Suppressor macrophage treated with lipopolysaccharide for 4 hours (primary cell): ENCODE results near the gene CMIP.
"Not testable (repeated sequence)": the region's sequence is repeated elsewhere in the genome, so short reads cannot be mapped to it uniquely, and the experiment has no call there.

ENCODE experiments used
- DNase-seq: peaks from one replicate; pipeline ENCODE4 v3.0.0-alpha.2; 2020

Gene CMIP

GRCh38 chr16:81673432-81673831, 228.8 kb downstream of the CMIP start:
- DNase-seq, result no peak

DNA sequence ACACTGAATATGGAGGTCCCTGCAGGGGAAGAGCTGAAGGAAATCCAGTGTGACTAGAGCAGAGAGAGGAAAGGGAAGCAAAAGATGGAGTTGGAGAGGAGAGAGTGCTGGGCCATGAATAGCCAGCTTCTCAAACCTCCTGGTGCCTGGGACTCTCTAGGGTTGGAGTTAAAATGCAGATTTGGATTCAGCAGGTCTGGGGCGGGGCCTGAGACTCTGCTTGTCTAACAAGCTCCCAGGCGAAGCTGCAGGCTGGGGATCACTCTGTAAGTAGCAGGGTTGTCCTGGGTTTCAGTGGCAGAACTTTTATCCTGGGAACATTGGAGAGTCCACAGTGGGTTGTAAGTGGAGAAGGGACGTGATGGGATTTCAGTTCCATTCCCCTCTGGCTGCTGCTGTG, 231.1 kb downstream of the CMIP start:
- DNase-seq, result no peak

DNA sequence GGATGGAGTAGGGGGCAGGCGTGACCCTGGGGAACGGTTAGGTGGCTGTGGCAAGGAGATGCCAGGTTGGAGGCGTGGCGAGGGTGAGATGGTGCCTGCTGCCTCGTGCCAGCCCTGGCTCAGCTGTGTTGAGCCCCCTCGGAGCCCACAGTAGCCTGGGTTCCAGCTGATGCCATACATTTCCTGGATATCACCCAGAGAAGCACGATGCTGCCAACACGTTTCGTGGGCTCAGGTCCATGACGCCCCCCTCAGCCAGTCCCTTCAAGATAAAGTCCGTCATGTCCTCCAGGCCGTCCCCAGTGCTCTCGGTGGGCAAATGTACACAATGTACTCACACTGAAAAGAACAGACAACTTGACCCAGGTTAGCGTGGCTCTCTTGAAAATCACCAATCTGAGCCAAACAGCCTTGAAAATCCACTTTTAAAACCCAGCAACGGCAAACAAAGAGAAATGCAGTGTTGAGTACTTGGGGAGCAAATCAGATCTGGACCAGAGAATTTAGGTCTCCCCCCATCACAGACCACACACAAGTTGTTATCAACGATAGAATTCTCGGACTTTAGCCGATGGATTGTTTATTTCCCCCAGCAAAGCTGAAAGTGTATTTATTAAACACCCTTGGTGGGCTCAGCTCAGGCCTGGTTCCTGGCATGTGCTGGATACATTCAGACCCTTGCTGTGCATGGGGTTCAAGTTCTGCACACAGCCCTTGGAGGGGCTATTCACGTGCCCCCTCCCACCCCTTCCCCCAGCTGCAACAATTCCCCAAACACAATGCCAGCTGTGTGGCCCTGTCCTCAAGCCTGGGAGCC, 231.7 kb downstream of the CMIP start:
- no peak for DNase-seq

GRCh38 chr16:81676883-81677737, 232.5 kb downstream of the CMIP start:
- DNase-seq, result no peak

DNA sequence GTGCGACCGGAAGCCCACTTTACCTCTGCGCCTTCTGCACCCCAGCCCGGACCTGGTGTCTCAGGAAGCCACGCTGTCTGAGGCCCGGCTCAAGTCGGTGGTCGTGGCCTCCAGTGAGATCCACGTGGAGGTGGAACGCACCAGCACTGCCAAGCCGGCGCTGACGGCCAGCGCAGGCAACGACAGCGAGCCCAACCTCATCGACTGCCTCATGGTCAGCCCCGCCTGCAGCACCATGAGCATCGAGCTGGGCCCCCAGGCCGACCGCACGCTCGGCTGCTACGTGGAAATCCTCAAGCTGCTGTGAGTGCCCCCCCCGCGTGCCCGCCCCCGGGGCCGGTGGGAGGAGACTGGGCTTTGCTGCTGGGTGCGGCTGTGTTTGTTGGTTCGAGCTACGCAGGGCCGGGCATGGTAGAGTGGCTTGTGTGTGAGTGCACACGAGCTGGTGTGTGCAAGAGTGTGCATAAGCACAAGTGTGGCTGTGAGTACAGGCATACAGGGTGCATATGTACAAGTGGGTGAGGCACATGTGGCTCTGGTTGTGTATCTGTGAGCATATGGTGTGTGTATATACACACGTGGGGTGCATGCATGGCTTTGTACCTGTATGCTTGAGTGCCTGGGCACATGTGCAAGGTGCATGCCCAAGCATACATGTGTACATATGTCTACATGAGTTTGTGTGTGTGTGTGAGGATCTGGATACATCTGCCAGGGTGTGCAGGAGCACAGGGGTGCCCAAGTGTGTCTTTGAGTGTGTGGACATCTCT, 233.9 kb downstream of the CMIP start:
- no peak for DNase-seq

GRCh38 chr16:81679721-81680430, 235.3 kb downstream of the CMIP start:
- DNase-seq, result no peak

DNA sequence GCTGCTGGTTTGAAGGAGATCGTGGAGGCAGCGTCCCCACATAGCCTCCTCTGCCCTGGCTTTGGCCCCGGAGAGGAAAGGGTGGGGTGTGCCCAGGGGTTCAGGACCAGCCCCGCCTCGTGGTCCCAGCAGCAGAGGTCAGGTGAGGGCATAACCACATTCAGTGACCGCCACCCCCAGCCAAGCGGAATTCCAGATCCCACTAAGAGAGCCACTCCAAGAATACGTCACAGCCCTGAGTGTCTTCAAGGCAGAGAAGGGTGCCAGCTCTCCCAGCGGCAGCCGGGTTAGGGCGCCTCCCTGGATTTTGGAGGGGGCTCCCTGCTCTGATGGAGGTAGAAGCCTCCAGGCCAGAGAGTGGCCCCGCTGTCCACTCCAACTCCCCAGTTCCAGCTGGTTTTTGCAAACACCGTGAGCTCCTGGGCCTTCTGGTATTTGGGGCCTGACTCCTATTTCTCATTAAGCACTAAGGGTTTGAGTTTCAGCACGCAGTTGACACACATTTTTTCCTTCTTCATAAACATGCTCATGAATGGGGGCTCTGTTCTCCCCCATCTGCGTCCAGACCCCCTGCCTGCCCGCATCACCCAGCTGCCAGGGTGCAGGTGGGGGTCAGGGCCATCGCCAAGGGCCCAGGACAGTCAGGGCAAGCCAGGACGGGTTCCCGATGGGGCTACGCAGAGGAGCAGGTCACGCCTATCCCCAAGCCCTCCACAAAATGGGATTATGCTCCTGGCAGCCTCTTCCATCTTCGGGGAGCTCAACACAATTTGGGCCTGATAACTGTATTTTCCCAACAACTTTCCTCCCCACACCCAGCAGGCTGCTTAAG, 236.1 kb downstream of the CMIP start:
- no peak for DNase-seq

GRCh38 chr16:81681311-81681710, 236.7 kb downstream of the CMIP start:
- DNase-seq, result no peak

GRCh38 chr16:81684242-81684837, 239.7 kb downstream of the CMIP start:
- no peak for DNase-seq

DNA sequence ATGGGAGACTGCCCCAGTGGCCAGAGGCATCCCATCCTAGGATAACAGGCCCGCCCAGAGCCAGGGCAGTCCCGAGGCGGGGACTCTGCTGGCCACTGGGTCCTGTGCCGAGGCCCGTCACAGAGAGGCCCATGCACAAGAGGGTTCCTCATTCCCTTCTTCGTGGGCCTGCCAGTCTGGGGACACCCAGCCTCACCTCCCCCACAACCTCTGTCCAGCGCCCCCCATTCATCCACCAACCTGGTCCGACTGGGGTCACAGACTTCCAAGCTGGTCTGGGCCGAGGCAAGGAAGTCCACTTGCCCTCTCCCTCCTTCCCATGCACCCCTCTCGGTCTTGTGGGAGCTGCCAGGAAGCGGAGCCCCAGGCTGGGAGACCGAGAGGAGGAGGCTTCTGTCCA, 240.3 kb downstream of the CMIP start:
- no peak for DNase-seq

DNA sequence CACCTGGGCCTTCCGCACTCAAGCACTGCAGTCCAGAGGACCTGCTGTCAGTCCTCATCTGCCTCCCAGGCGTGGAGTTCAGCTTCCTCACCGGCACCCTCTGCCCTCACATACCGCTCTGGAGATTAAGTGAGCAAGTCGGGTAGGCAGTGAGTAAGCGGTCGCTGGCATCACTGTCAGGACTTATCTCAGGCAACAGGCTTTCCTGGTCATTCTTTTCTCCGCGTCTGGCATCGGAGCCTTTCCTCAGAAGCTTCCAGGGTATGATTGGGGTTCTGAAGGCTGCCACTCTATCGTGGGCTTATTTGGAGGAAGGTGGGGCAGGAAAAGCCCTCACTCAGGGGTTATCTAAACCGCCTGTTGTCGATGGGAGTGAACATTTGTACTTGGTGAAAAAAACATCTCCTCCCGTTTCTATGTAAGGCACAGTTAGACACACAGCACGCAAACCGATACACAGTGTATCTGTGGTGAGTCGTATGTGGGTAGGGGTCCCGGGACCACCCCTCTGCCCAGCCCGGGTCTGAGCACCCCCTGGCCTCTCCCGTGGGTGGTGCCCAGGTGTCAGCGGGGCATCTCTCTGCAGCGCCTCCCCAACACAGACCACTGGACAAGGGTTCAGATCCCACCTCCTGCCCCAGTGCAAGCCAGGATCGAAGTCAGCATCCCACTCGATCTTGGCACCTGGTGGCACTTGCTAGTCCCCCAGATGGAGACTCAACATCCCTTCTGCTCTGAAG, 242.0 kb downstream of the CMIP start:
- DNase-seq, result no peak

DNA sequence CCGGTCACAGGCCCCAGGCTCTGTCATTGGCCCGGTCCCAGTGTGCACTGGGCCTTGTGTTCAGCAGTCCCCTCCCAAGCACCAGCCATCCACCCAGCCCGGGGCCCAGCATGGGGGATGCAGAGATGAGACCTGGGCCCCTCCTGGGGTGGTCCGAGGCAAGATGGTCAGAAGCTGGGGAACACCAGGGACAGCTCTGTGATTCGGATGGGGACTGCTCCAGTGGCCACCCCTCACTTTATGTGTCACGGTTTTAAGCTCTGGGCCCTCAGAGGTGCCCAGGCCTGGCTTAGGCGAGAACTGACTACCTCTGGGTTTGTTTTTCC, 242.5 kb downstream of the CMIP start:
- no peak for DNase-seq

DNA sequence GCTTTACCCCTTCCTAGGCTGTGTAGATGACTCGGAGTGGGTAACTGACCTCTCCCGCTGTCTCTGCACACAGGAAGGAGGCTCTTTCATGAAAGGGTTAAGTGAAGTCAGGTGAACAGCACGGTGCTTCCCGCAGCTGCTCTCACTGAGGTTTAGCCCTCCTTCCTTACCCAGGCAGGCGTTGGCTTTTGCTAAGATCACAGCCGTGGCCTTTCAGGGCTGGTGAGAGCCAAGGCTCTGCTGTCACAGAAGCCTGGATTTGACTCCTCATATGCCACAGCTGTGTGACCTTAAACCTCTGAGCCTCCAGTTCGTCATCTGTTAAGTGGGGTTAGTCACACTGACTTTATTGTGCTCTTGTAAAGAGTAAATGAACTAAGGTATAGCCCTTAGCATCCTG, 243.6 kb downstream of the CMIP start:
- no peak for DNase-seq

GRCh38 chr16:81688839-81689238, 244.2 kb downstream of the CMIP start:
- not testable (repeated sequence) for DNase-seq

DNA sequence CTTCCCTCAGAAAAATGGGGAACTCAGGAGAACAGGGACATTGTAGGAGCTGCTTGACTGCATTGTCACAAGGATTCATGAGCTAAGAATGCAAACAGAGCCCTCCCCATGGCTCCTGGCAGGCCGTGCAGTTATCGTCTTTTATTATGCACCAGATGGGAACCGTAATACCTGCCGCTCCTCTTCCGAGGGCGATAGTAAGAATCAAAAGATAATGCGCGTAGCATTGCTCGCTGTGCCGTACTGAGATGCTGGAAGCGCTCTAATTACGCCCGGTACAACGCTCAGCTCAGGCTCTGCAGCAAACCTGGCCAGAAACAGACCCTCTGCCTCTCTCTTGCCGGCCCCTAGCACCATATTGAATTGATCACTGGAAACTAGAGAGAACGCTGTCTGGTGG, 247.4 kb downstream of the CMIP start:
- no peak for DNase-seq

GRCh38 chr16:81692571-81692970, 248.0 kb downstream of the CMIP start:
- no peak for DNase-seq

GRCh38 chr16:81693041-81693743, 248.6 kb downstream of the CMIP start:
- DNase-seq, result no peak

DNA sequence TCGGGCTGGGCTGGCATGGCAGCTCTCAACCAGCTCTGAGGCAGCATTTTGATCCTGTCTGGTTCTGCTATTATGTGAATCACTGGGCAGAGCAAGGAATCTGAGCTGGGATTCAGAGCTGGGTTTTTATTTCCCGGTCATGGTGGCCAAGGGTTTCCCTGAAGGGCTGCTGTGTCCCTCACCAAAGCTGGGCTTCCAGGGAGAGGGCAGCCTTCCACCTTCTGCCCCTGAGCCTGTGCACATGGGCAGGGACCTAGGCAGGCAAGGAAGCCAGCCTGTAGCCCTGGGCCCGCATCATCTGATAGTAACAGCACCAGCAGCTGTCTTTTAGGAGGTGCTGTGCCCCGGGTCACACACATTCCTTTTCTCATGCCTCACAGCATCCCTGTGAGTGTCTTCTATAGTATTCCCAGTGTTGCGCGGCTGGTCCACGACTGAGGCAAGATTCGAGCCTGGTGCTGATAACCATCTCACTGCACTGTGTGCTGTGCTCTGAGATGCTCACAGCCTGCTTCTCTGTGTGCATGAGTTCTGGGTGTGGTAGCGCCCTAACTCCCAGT, 249.2 kb downstream of the CMIP start:
- no peak for DNase-seq

GRCh38 chr16:81694494-81695280, 250.1 kb downstream of the CMIP start:
- DNase-seq, result no peak
